ENCODE data around the gene ARID4B. TPM values are rescaled to one million over a fixed set of nuclear protein-coding genes. Genes with fewer than 3 reads are reported as not detected.
A peak's percentile ranks its signal among the peaks of the same experiment; 100 is the strongest.
"Not testable (repeated sequence)": the region's sequence is repeated elsewhere in the genome, so short reads cannot be mapped to it uniquely, and the experiment has no call there.

The ARID4B gene
- total and polyA plus RNA-seq, 5 experiments from 2014 or later = 37.4 to 105 (median 58.0) TPM

GRCh38 chr1:235292790-235293189 lies 35.2 kb downstream of the ARID4B start:
- H3K9me3 Mint-ChIP-seq = peaks cover 0 to 6% (median 0%) of the 10 kb centered on the region in 9 donors
- POLR2A ChIA-PET = interaction anchor here (0.7 to 1.1 kb wide), 3 partner anchors 17 to 79 kb away, joined by 3 to 4 read pairs (median 3); partner anchors contain the start of genes ARID4B and GGPS1
- peaks cover 0 to 9% (median 0%) of the 10 kb centered on the region in 3 donors for H3K36me3 Mint-ChIP-seq
- H3K4me1 Mint-ChIP-seq = peaks cover 23 to 84% (median 68%) of the 10 kb centered on the region in 4 donors
- no peak for DNase-seq
- no peak for ATAC-seq
- peak overlapping the region in 8 of 10 donors; percentile 12 to 80 (median 42) for H3K27ac Mint-ChIP-seq
- peak overlapping the region in 4 of 10 donors; percentile 13 to 23 (median 17) for H3K4me3 Mint-ChIP-seq
- no peaks in the 10 kb centered on the region for H3K27me3 Mint-ChIP-seq

- Mint-ChIP-seq H3K36me3 (peaks cover 0 to 9% (median 0%) of the 10 kb centered on the region in 3 donors), H3K4me3 (peak overlapping the region in 5 of 10 donors; percentile 4 to 40 (median 11)), H3K9me3 (peaks cover 0 to 6% (median 0%) of the 10 kb centered on the region in 9 donors), H3K4me1 (peaks cover 21 to 84% (median 70%) of the 10 kb centered on the region in 4 donors), H3K27me3 (no peaks in the 10 kb centered on the region), H3K27ac (peak overlapping the region in 7 of 10 donors; percentile 0 to 51 (median 18))
- DNase-seq = no peak
- POLR2A ChIA-PET = no interaction called here
- ATAC-seq = no peak
These were observed 36.3 kb downstream of the ARID4B start for GRCh38 chr1:235291599-235292091.

- H3K4me3 Mint-ChIP-seq = no peak overlapping the region
- POLR2A ChIA-PET = no interaction called here
- peak in 1 of 2 donors; percentile 25 for ATAC-seq
These were observed 37.1 kb downstream of the ARID4B start for GRCh38 chr1:235290740-235291502.

GRCh38 chr1:235289859-235290739 lies 37.9 kb downstream of the ARID4B start:
- Mint-ChIP-seq H3K36me3 (peaks cover 0 to 7% (median 2%) of the 10 kb centered on the region in 3 donors), H3K4me1 (peaks cover 29 to 88% (median 74%) of the 10 kb centered on the region in 4 donors), H3K27me3 (no peaks in the 10 kb centered on the region), H3K27ac (peak overlapping the region in 4 of 10 donors; percentile 33 to 57 (median 40)), H3K4me3 (peak overlapping the region in 5 of 10 donors; percentile 1 to 30 (median 22)), H3K9me3 (no peaks in the 10 kb centered on the region)
- POLR2A ChIA-PET = no interaction called here
- no peak for ATAC-seq
- no peak for DNase-seq

More at GRCh38 chr1:235290740-235291502, 37.1 kb downstream of the ARID4B start:
- H3K4me1 Mint-ChIP-seq = peaks cover 28 to 86% (median 73%) of the 10 kb centered on the region in 4 donors
- peaks cover 0 to 9% (median 0%) of the 10 kb centered on the region in 3 donors for H3K36me3 Mint-ChIP-seq
- peaks cover 0 to 4% (median 0%) of the 10 kb centered on the region in 9 donors for H3K9me3 Mint-ChIP-seq
- H3K27me3 Mint-ChIP-seq = no peaks in the 10 kb centered on the region
- no peak for DNase-seq
- peak overlapping the region in 4 of 10 donors; percentile 17 to 48 (median 33) for H3K27ac Mint-ChIP-seq

- Mint-ChIP-seq H3K9me3 (no peaks in the 10 kb centered on the region), H3K36me3 (peaks cover 0 to 7% (median 2%) of the 10 kb centered on the region in 3 donors), H3K4me1 (peaks cover 26 to 86% (median 69%) of the 10 kb centered on the region in 4 donors), H3K4me3 (peak overlapping the region in 3 of 10 donors; percentile 4 to 61 (median 29)), H3K27me3 (no peaks in the 10 kb centered on the region), H3K27ac (peak overlapping the region in 9 of 10 donors; percentile 2 to 65 (median 15))
- no peak for DNase-seq
- POLR2A ChIA-PET = no interaction called here
- ATAC-seq = no peak
These were observed 40.6 kb downstream of the ARID4B start for GRCh38 chr1:235287208-235287882.

GRCh38 chr1:235286667-235287066 lies 41.3 kb downstream of the ARID4B start:
- Mint-ChIP-seq H3K4me1 (peaks cover 25 to 87% (median 69%) of the 10 kb centered on the region in 4 donors), H3K9me3 (no peaks in the 10 kb centered on the region), H3K27me3 (no peaks in the 10 kb centered on the region), H3K27ac (peak overlapping the region; percentile 3 to 71 (median 30)), H3K4me3 (peak overlapping the region in 9 of 10 donors; percentile 12 to 61 (median 22)), H3K36me3 (peaks cover 0 to 7% (median 2%) of the 10 kb centered on the region in 3 donors)
- peak in 1 of 2 donors; percentile 12 for ATAC-seq
- POLR2A ChIA-PET = no interaction called here
- no peak for DNase-seq

GRCh38 chr1:235284231-235284769 lies 43.7 kb downstream of the ARID4B start:
- POLR2A ChIA-PET = interaction anchor here (1.0 kb wide), 1 partner anchor 35 kb away, joined by 3 read pairs; no protein-coding TSS in a partner anchor
- ATAC-seq (no peak), DNase-seq (no peak)
- Mint-ChIP-seq H3K4me3 (no peak overlapping the region), H3K27me3 (no peaks in the 10 kb centered on the region), H3K36me3 (peaks cover 0 to 7% (median 5%) of the 10 kb centered on the region in 3 donors), H3K4me1 (peaks cover 28 to 83% (median 68%) of the 10 kb centered on the region in 4 donors), H3K9me3 (no peaks in the 10 kb centered on the region), H3K27ac (no peak overlapping the region)

- H3K27ac Mint-ChIP-seq, H3K27me3 Mint-ChIP-seq, H3K9me3 Mint-ChIP-seq, H3K36me3 Mint-ChIP-seq, DNase-seq, H3K4me3 Mint-ChIP-seq, ATAC-seq: not testable (repeated sequence)
- POLR2A ChIA-PET = interaction anchor here (1.0 kb wide), 1 partner anchor 35 kb away, joined by 3 read pairs; no protein-coding TSS in a partner anchor
- peaks cover 29 to 83% (median 67%) of the 10 kb centered on the region in 4 donors for H3K4me1 Mint-ChIP-seq
These were observed 44.3 kb downstream of the ARID4B start for GRCh38 chr1:235283636-235284035.

GRCh38 chr1:235280467-235280866 lies 47.5 kb downstream of the ARID4B start:
- H3K27me3 Mint-ChIP-seq = no peaks in the 10 kb centered on the region
- DNase-seq (no peak), ATAC-seq (no peak)
- POLR2A ChIA-PET = no interaction called here
- H3K9me3 Mint-ChIP-seq = peaks cover 0 to 4% (median 0%) of the 10 kb centered on the region in 9 donors
- peak overlapping the region in 3 of 10 donors; percentile 33 to 49 (median 38) for H3K4me3 Mint-ChIP-seq
- H3K27ac Mint-ChIP-seq = peak overlapping the region in 7 of 10 donors; percentile 21 to 85 (median 47)
- H3K36me3 Mint-ChIP-seq = peaks cover 0 to 7% (median 5%) of the 10 kb centered on the region in 3 donors
- H3K4me1 Mint-ChIP-seq = peaks cover 22 to 78% (median 62%) of the 10 kb centered on the region in 4 donors

GRCh38 chr1:235279694-235280093 lies 48.3 kb downstream of the ARID4B start:
- peak overlapping the region in 1 of 10 donors; percentile 27 for H3K4me3 Mint-ChIP-seq

GRCh38 chr1:235278915-235279292 lies 49.1 kb downstream of the ARID4B start:
- Mint-ChIP-seq H3K4me1 (peaks cover 23 to 77% (median 63%) of the 10 kb centered on the region in 4 donors), H3K27me3 (no peaks in the 10 kb centered on the region), H3K27ac (peak overlapping the region in 3 of 10 donors; percentile 12 to 67 (median 56)), H3K9me3 (peaks cover 0 to 4% (median 0%) of the 10 kb centered on the region in 9 donors), H3K36me3 (peaks cover 0 to 7% (median 4%) of the 10 kb centered on the region in 3 donors), H3K4me3 (peak overlapping the region in 2 of 10 donors; percentile 13 to 20)
- DNase-seq = no peak
- ATAC-seq = no peak
- POLR2A ChIA-PET = no interaction called here

More at GRCh38 chr1:235279694-235280093, 48.3 kb downstream of the ARID4B start:
- no peak for DNase-seq
- H3K4me1 Mint-ChIP-seq = peaks cover 23 to 79% (median 64%) of the 10 kb centered on the region in 4 donors
- H3K36me3 Mint-ChIP-seq = peaks cover 0 to 7% (median 4%) of the 10 kb centered on the region in 3 donors
- ATAC-seq = no peak
- H3K9me3 Mint-ChIP-seq = peaks cover 0 to 4% (median 0%) of the 10 kb centered on the region in 9 donors
- no peaks in the 10 kb centered on the region for H3K27me3 Mint-ChIP-seq
- H3K27ac Mint-ChIP-seq = peak overlapping the region in 4 of 10 donors; percentile 22 to 83 (median 50)
- POLR2A ChIA-PET = no interaction called here

Measured in naive thymus-derived CD8-positive, alpha-beta T cell (primary cell).